Stimulated activated effector memory CD8-positive, alpha-beta T cell treated with anti-CD3 and anti-CD28 coated beads, Interleukin-12 subunit alpha, Interleukin-12 subunit beta, amount 100 ng/mL, for 72 hours (primary cell): ENCODE results near the gene RPH3AL.
"Not testable (repeated sequence)": the region's sequence is repeated elsewhere in the genome, so short reads cannot be mapped to it uniquely, and the experiment has no call there.

Source experiments
- ATAC-seq: fragments of 150-1000 bp; cut with Tn5 transposase; 2 replicates; pipeline ENCODE4 v1.10.0; 2021
- DNase-seq, 2 donors: peaks; one replicate each; pipeline ENCODE4 v3.0.0; 2021 to 2022; ENCODE audit warnings: low spot score in 2 of 2
- H3K27ac Mint-ChIP-seq: one replicate; pipeline ENCODE4 v1.8.0; 2022; ENCODE audit warnings: mild to moderate bottlenecking, mixed read lengths
- H3K36me3 Mint-ChIP-seq: one replicate; pipeline ENCODE4 v1.8.0; 2022; ENCODE audit warnings: mild to moderate bottlenecking, mixed read lengths
- H3K4me1 Mint-ChIP-seq: one replicate; pipeline ENCODE4 v1.8.0; 2022; ENCODE audit warnings: mixed read lengths
- H3K4me3 Mint-ChIP-seq: one replicate; pipeline ENCODE4 v1.8.0; 2022; ENCODE audit warnings: mild to moderate bottlenecking, mixed read lengths
- H3K9me3 Mint-ChIP-seq: one replicate; pipeline ENCODE4 v1.8.0; 2022; ENCODE audit warnings: mixed read lengths

The RPH3AL gene

GRCh38 chr17:383771-384621 is 31.4 kb upstream of the RPH3AL start:
- ATAC-seq (no peak), DNase-seq (no peak)
- Mint-ChIP-seq H3K4me3 (peak overlapping the region; percentile 64), H3K9me3 (peaks cover 2% of the 10 kb centered on the region), H3K27ac (no peak overlapping the region), H3K36me3 (peaks cover 18% of the 10 kb centered on the region), H3K4me1 (peaks cover 27% of the 10 kb centered on the region)

- Mint-ChIP-seq H3K36me3 (peaks cover 18% of the 10 kb centered on the region), H3K9me3 (peaks cover 2% of the 10 kb centered on the region), H3K27ac (no peak overlapping the region), H3K4me3 (peak overlapping the region; percentile 64), H3K4me1 (peaks cover 27% of the 10 kb centered on the region)
- ATAC-seq (no peak), DNase-seq (no peak)
These were observed 30.3 kb upstream of the RPH3AL start for GRCh38 chr17:382644-383533.

GRCh38 chr17:381941-382643 is 29.5 kb upstream of the RPH3AL start:
- DNase-seq (no peak), ATAC-seq (no peak)
- H3K36me3 Mint-ChIP-seq = peaks cover 18% of the 10 kb centered on the region
- no peak overlapping the region for H3K4me3 Mint-ChIP-seq
- H3K27ac Mint-ChIP-seq = peak overlapping the region; percentile 94
- H3K9me3 Mint-ChIP-seq = peaks cover 2% of the 10 kb centered on the region
- peaks cover 27% of the 10 kb centered on the region for H3K4me1 Mint-ChIP-seq

GRCh38 chr17:381516-381915 is 28.9 kb upstream of the RPH3AL start:
- ATAC-seq (peak; percentile 27), DNase-seq (no peak)
- peaks cover 2% of the 10 kb centered on the region for H3K9me3 Mint-ChIP-seq
- peaks cover 15% of the 10 kb centered on the region for H3K36me3 Mint-ChIP-seq
- H3K4me1 Mint-ChIP-seq = peaks cover 23% of the 10 kb centered on the region
- H3K27ac Mint-ChIP-seq = peak overlapping the region; percentile 94
- peak overlapping the region; percentile 10 for H3K4me3 Mint-ChIP-seq

- H3K27ac Mint-ChIP-seq = peak overlapping the region; percentile 85
- DNase-seq (no peak), ATAC-seq (peak; percentile 54)
- H3K9me3 Mint-ChIP-seq = peaks cover 2% of the 10 kb centered on the region
- no peak overlapping the region for H3K4me3 Mint-ChIP-seq
- H3K36me3 Mint-ChIP-seq = peaks cover 12% of the 10 kb centered on the region
- H3K4me1 Mint-ChIP-seq = peaks cover 21% of the 10 kb centered on the region
These were observed 27.2 kb upstream of the RPH3AL start for GRCh38 chr17:379531-380465.

- DNase-seq (no peak), ATAC-seq (no peak)
- no peak overlapping the region for H3K4me3 Mint-ChIP-seq
- H3K27ac Mint-ChIP-seq = no peak overlapping the region
- H3K36me3 Mint-ChIP-seq = peaks cover 12% of the 10 kb centered on the region
- H3K9me3 Mint-ChIP-seq = peaks cover 2% of the 10 kb centered on the region
- H3K4me1 Mint-ChIP-seq = peaks cover 7% of the 10 kb centered on the region
These were observed 25.5 kb upstream of the RPH3AL start for GRCh38 chr17:378068-378467.

- Mint-ChIP-seq H3K4me3 (no peak overlapping the region), H3K4me1 (peaks cover 7% of the 10 kb centered on the region), H3K36me3 (peaks cover 12% of the 10 kb centered on the region), H3K9me3 (peaks cover 2% of the 10 kb centered on the region), H3K27ac (no peak overlapping the region)
- DNase-seq = no peak
- ATAC-seq = no peak
These were observed 24.6 kb upstream of the RPH3AL start for GRCh38 chr17:376936-377863.

GRCh38 chr17:373613-374230 is 21.1 kb upstream of the RPH3AL start:
- DNase-seq (no peak), ATAC-seq (no peak)
- no peak overlapping the region for H3K4me3 Mint-ChIP-seq
- H3K9me3 Mint-ChIP-seq = peaks cover under 1% of the 10 kb centered on the region
- H3K36me3 Mint-ChIP-seq = no peaks in the 10 kb centered on the region
- H3K4me1 Mint-ChIP-seq = no peaks in the 10 kb centered on the region
- H3K27ac Mint-ChIP-seq = no peak overlapping the region

GRCh38 chr17:372157-373152 is 19.8 kb upstream of the RPH3AL start:
- H3K9me3 Mint-ChIP-seq = peaks cover 6% of the 10 kb centered on the region
- ATAC-seq = no peak
- H3K27ac Mint-ChIP-seq = no peak overlapping the region
- DNase-seq = no peak
- no peaks in the 10 kb centered on the region for H3K4me1 Mint-ChIP-seq
- no peaks in the 10 kb centered on the region for H3K36me3 Mint-ChIP-seq
- no peak overlapping the region for H3K4me3 Mint-ChIP-seq

GRCh38 chr17:371583-371982 is 19.0 kb upstream of the RPH3AL start:
- H3K4me3 Mint-ChIP-seq = no peak overlapping the region
- H3K4me1 Mint-ChIP-seq = peaks cover 5% of the 10 kb centered on the region
- H3K9me3 Mint-ChIP-seq = peaks cover 6% of the 10 kb centered on the region
- no peak overlapping the region for H3K27ac Mint-ChIP-seq
- ATAC-seq (no peak), DNase-seq (no peak)
- H3K36me3 Mint-ChIP-seq = no peaks in the 10 kb centered on the region

GRCh38 chr17:367656-368055 is 15.0 kb upstream of the RPH3AL start:
- H3K36me3 Mint-ChIP-seq, H3K4me3 Mint-ChIP-seq, ATAC-seq, H3K27ac Mint-ChIP-seq, DNase-seq, H3K9me3 Mint-ChIP-seq: not testable (repeated sequence)
- peaks cover 20% of the 10 kb centered on the region for H3K4me1 Mint-ChIP-seq
